Spleen (tissue), 11 donors: ENCODE measurements around the gene TBC1D20. TPM values are rescaled to one million over a fixed set of nuclear protein-coding genes. Genes with fewer than 3 reads are reported as not detected.

Experiments
- DNase-seq: peaks from one replicate; pipeline ENCODE4 v3.0.0-alpha.2; 2020
- H3K27ac ChIP-seq, 8 donors: fragments of 200-600 bp; sonication (generic) in 7 of 8; 1 replicate in 4 of 8; 2 replicates in 4 of 8; pipeline versions ENCODE4 v1.5.0 to v1.8.0; 2016 to 2021; ENCODE audit warnings: inconsistent platforms in 4 of 8, mild to moderate bottlenecking in 4 of 8, moderate library complexity in 1 of 8
- H3K27me3 ChIP-seq, 7 donors: fragments of 200-600 bp; sonication (generic) in 6 of 7; replicated peaks in 1 of 7; 1 replicate in 4 of 7; 2 replicates in 3 of 7; pipeline versions ENCODE4 v1.5.0 to v1.8.0; 2016 to 2021; ENCODE audit warnings: inconsistent platforms in 3 of 7, mild to moderate bottlenecking in 1 of 7
- H3K36me3 ChIP-seq, 6 donors: fragments of 200-600 bp; sonication (generic) in 5 of 6; 1 replicate in 4 of 6; 2 replicates in 2 of 6; pipeline versions ENCODE4 v1.5.0 to v1.8.0; 2016 to 2021; ENCODE audit warnings: inconsistent platforms in 2 of 6
- H3K4me1 ChIP-seq, 6 donors: fragments of 200-600 bp; sonication (generic) in 5 of 6; 1 replicate in 3 of 6; 2 replicates in 3 of 6; pipeline versions ENCODE4 v1.5.0 to v1.8.0; 2016 to 2021; ENCODE audit warnings: inconsistent platforms in 3 of 6
- H3K4me3 ChIP-seq, 8 donors: fragments of 200-600 bp; sonication (generic) in 7 of 8; 1 replicate in 4 of 8; 2 replicates in 4 of 8; pipeline versions ENCODE4 v1.5.0 to v1.8.0; 2016 to 2021; ENCODE audit warnings: inconsistent platforms in 4 of 8, mild to moderate bottlenecking in 4 of 8, moderate library complexity in 2 of 8
- H3K9me3 ChIP-seq, 8 donors: fragments of 200-600 bp; sonication (generic) in 7 of 8; 1 replicate in 4 of 8; 2 replicates in 4 of 8; pipeline versions ENCODE4 v1.5.0 to v1.8.0; 2016 to 2021; ENCODE audit warnings: inconsistent platforms in 4 of 8
- POLR2A ChIP-seq, 3 donors: fragments of 450-650 bp; IDR thresholded peaks; one replicate each; pipeline ENCODE4 v1.5.1; 2017; ENCODE audit warnings: antibody characterized with exemption in 3 of 3, mild to moderate bottlenecking in 1 of 3
- POLR2AphosphoS5 ChIP-seq, 3 donors: sonication (generic); formaldehyde crosslinking; IDR thresholded peaks; one replicate each; pipeline ENCODE4 v1.5.1; 2017; ENCODE audit warnings: antibody characterized with exemption in 3 of 3
- WGBS, 5 donors: extraction: QIAGEN DNeasy Blood & Tissue Kit in 3 of 5; methylation state at CpG; one replicate each; pipeline versions ENCODE4 v1.1.5 to v1.1.7; 2013 to 2018; 5-methylcytosine and 5-hydroxymethylcytosine counted together
- intact Hi-C: fragments of 100-400 bp; cut with DNase I; formaldehyde crosslinking; loops from one replicate; pipeline ENCODE4 v1.15.0; 2023; ENCODE audit warnings: low total_unique reads
- polyA plus RNA-seq, 3 donors: library from polyadenylated mRNA; stranded (reverse); fragments of 200-250 nt; gene quantifications; one replicate each; pipeline ENCODE4 v1.2.1, GENCODE V29; 2013
- total RNA-seq, 7 donors: library from RNA; depleted of rRNA in 3 of 7; stranded (reverse); fragments of >200 nt in 3 of 7; fragmentation: NEBNext Ultra II Directional in 4 of 7; extraction: Animal tissue kit (Norgen Biotek cat#: 25700) in 4 of 7; gene quantifications; one replicate each; pipeline versions ENCODE4 v1.1.0 to v1.2.1, GENCODE V29; 2016 to 2021
- TF ChIP-seq, protein P1 (sequence below), 11 experiments: fragments of 200-600 bp in 7 of 11; fragments of 450-650 bp in 4 of 11; sonication (generic) in 4 of 11; IDR thresholded peaks in 8 of 11; conservative IDR thresholded peaks in 3 of 11; 1 replicate in 7 of 11; 2 replicates in 4 of 11; pipeline versions ENCODE4 v1.4.0 to v1.8.0; 2016 to 2021; ENCODE audit warnings: antibody characterized with exemption in 11 of 11, inconsistent platforms in 4 of 11, mild to moderate bottlenecking in 1 of 11
- donor health status: healthy with polysubstance abuse.
- donor health status: DM: no; HTN: no; CAD: no; lungs with moderate emphysema.
- donor health status: DM: no; HTN: no; CAD: no.
- donor health status: Bipolar disorder and iron deficiency.
- donor health status: healthy.
- donor health status: DM: no; HTN: no; CAD: no.
- donor health status: DM: yes; HTN: yes; CAD: no.

TBC1D20 gene
- total and polyA plus RNA-seq, 10 donors = 9.2 to 41.0 (median 32.8) TPM

GRCh38 chr20:440636-441035, 21.7 kb downstream of the TBC1D20 start:
- WGBS, 5 donors = 95 to 98% (median 96%) methylated on average over 13 of the region's 13 CpGs
- no peaks in the 10 kb centered on the region for H3K27me3 ChIP-seq
- H3K36me3 ChIP-seq = peaks cover 0 to 100% (median 69%) of the 10 kb centered on the region in 6 donors
- H3K4me1 ChIP-seq = peaks cover 22 to 51% (median 30%) of the 10 kb centered on the region in 6 donors
- no peaks in the 10 kb centered on the region for H3K9me3 ChIP-seq
- no peak overlapping the region for H3K27ac ChIP-seq
- DNase-seq = no peak
- H3K4me3 ChIP-seq = no peak overlapping the region
- TF ChIP-seq, protein P1, sequence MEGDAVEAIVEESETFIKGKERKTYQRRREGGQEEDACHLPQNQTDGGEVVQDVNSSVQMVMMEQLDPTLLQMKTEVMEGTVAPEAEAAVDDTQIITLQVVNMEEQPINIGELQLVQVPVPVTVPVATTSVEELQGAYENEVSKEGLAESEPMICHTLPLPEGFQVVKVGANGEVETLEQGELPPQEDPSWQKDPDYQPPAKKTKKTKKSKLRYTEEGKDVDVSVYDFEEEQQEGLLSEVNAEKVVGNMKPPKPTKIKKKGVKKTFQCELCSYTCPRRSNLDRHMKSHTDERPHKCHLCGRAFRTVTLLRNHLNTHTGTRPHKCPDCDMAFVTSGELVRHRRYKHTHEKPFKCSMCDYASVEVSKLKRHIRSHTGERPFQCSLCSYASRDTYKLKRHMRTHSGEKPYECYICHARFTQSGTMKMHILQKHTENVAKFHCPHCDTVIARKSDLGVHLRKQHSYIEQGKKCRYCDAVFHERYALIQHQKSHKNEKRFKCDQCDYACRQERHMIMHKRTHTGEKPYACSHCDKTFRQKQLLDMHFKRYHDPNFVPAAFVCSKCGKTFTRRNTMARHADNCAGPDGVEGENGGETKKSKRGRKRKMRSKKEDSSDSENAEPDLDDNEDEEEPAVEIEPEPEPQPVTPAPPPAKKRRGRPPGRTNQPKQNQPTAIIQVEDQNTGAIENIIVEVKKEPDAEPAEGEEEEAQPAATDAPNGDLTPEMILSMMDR (IDR thresholded peaks at IDR 0.05 in 8 of 11, conservative IDR thresholded peaks at IDR 0.05 in 3 of 11) = no peak
- TF ChIP-seq POLR2AphosphoS5 (IDR thresholded peaks at IDR 0.05) (no peak), POLR2A (IDR thresholded peaks at IDR 0.05) (no peak)
- intact Hi-C loops = no loop called here

DNA sequence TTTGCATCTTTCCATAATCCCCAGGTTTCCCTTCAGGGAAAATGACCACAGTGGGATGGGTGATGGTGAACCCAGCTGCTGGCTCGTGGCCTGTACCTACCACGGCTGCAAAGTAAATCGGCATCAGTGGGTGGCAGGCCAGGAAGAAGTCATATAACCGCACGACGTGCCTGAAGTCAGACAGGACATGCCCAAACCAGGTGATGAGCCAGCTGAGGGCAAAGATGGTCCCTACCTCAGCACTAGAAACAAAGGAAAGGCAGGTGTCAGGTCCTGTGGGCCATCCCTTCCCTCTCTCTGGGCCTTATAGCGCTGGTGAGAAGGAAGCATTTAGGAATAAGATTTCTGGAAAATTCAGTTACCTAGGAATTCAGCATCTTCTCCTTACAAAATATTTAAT, 22.2 kb downstream of the TBC1D20 start:
- TF ChIP-seq, protein P1 (IDR thresholded peaks at IDR 0.05 in 8 of 11, conservative IDR thresholded peaks at IDR 0.05 in 3 of 11) = no peak
- no peak for TF ChIP-seq POLR2A (IDR thresholded peaks at IDR 0.05)
- TF ChIP-seq POLR2AphosphoS5 (IDR thresholded peaks at IDR 0.05) = no peak
- 94 to 100% (median 96%) methylated on average over 7 of the region's 7 CpGs for WGBS, 5 donors
- Histone ChIP-seq H3K36me3 (peaks cover 0 to 100% (median 69%) of the 10 kb centered on the region in 6 donors), H3K27ac (no peak overlapping the region), H3K4me1 (peaks cover 22 to 47% (median 30%) of the 10 kb centered on the region in 6 donors), H3K9me3 (no peaks in the 10 kb centered on the region), H3K27me3 (no peaks in the 10 kb centered on the region), H3K4me3 (no peak overlapping the region)
- DNase-seq = no peak
- intact Hi-C loops = no loop called here

GRCh38 chr20:438571-439469, 23.5 kb downstream of the TBC1D20 start:
- H3K9me3 ChIP-seq = no peaks in the 10 kb centered on the region
- H3K4me1 ChIP-seq = peaks cover 22 to 55% (median 35%) of the 10 kb centered on the region in 6 donors
- H3K27ac ChIP-seq = peak overlapping the region; percentile 3 to 85 (median 74)
- peaks cover 0 to 99% (median 64%) of the 10 kb centered on the region in 6 donors for H3K36me3 ChIP-seq
- TF ChIP-seq, protein P1 (IDR thresholded peaks at IDR 0.05 in 8 of 11, conservative IDR thresholded peaks at IDR 0.05 in 3 of 11) = no peak
- TF ChIP-seq POLR2A (IDR thresholded peaks at IDR 0.05) (no peak), POLR2AphosphoS5 (IDR thresholded peaks at IDR 0.05) (peak; percentile 25 to 59 (median 55))
- peak overlapping the region in 5 of 8 donors; percentile 4 to 53 (median 20) for H3K4me3 ChIP-seq
- no peaks in the 10 kb centered on the region for H3K27me3 ChIP-seq
- WGBS, 5 donors = 19 to 36% (median 28%) methylated on average over 18 of the region's 18 CpGs
- DNase-seq = peak; percentile 84
- intact Hi-C loops = loop anchor here (10.0 kb wide), 1 partner anchor 84 kb away; no protein-coding TSS in a partner anchor
